BE2C (cell line): Measurements from ENCODE around the gene SH3GLB1.

ENCODE experiments used
- DNase-seq: peaks from one replicate; pipeline ENCODE4 v3.0.0-alpha.2; 2020
- H3K27me3 ChIP-seq: fragments of 250-450 bp; sonication (Bioruptor Pico); 2 replicates; pipeline ENCODE4 v1.5.1; 2020; ENCODE audit warnings: mild to moderate bottlenecking
- H3K36me3 ChIP-seq: fragments of 250-450 bp; sonication (Bioruptor Pico); 2 replicates; pipeline ENCODE4 v1.5.1; 2020; ENCODE audit warnings: mild to moderate bottlenecking
- H3K4me1 ChIP-seq: fragments of 250-450 bp; sonication (Bioruptor Pico); 2 replicates; pipeline ENCODE4 v1.5.1; 2020
- H3K4me3 ChIP-seq: 2 replicates; pipeline ENCODE4 v1.5.1; 2011; ENCODE audit warnings: low read depth, low read length
- H3K9me3 ChIP-seq: fragments of 250-450 bp; sonication (Bioruptor Pico); 2 replicates; pipeline ENCODE4 v1.5.1; 2020
- CTCF ChIP-seq: IDR thresholded peaks from 2 replicates; pipeline ENCODE4 v1.5.1; 2012; ENCODE audit warnings: mild to moderate bottlenecking, low read depth, low read length

SH3GLB1 gene

GRCh38 chr1:86754265-86754974 is 50.0 kb downstream of the SH3GLB1 start:
- TF ChIP-seq CTCF, result no peak
- H3K4me1 ChIP-seq, result no peaks in the 10 kb centered on the region
- H3K9me3 ChIP-seq, result no peaks in the 10 kb centered on the region
- no peaks in the 10 kb centered on the region for H3K36me3 ChIP-seq
- no peak overlapping the region for H3K4me3 ChIP-seq
- no peaks in the 10 kb centered on the region for H3K27me3 ChIP-seq
- no peak for DNase-seq

DNA sequence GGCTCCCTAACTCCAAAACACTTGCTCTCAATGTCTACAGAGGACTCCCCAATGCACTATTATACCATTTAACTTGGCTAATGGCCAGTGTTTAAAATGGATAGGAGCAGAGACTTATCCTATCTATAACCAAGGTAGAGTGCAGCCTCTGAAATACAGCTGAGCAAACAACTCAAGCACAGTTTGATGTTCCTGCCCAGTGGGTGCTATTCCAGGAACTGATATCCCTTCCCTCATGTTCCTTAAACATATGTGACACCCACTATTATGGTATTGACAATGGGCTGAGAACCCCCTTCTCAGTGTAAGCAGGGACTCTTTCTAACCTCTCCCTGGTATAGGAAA is 51.7 kb downstream of the SH3GLB1 start:
- TF ChIP-seq CTCF, result no peak
- Histone ChIP-seq H3K36me3 (no peaks in the 10 kb centered on the region), H3K27me3 (no peaks in the 10 kb centered on the region), H3K4me1 (no peaks in the 10 kb centered on the region), H3K4me3 (no peak overlapping the region), H3K9me3 (no peaks in the 10 kb centered on the region)
- DNase-seq, result no peak

DNA sequence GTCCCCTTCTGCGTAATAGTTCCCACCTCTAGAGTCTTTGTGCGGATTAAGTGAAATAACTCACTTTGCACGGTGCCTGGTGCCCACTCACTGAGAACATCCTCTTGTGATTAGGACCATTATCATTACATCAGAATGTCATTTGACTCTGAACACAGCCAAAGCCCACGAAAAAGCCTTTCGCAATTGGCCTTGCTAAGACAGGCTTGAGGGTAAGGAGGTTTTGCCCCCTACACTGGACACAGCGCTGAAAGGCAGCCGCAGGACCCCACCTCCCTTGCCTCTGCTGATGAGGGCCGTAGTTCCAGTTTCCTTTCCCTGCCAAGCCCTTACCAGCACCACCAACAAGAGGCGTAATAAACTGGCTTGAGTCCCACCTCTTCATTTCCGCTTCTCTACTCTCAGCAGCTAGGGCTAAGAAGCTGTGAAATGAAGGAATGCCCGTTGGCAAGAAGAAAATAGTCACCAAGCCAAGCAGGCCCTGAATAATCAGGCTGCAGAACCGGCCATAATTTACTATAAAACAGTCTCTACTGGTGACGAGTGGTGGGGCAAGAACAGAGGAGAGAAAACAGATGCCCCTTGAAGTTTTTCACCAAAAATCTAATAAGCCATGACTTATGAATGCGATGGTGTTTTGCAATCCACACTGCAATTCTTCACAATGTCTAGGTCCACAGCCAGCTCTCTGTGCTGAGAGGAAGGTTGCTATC is 53.1 kb downstream of the SH3GLB1 start:
- no peak for DNase-seq
- no peak overlapping the region for H3K4me3 ChIP-seq

GRCh38 chr1:86758570-86758969 is 54.2 kb downstream of the SH3GLB1 start:
- no peaks in the 10 kb centered on the region for H3K36me3 ChIP-seq
- no peak overlapping the region for H3K4me3 ChIP-seq
- TF ChIP-seq CTCF, result no peak
- no peaks in the 10 kb centered on the region for H3K9me3 ChIP-seq
- DNase-seq, result no peak
- no peaks in the 10 kb centered on the region for H3K27me3 ChIP-seq
- no peaks in the 10 kb centered on the region for H3K4me1 ChIP-seq

More for the DNA sequence above, 53.1 kb downstream of the SH3GLB1 start:
- no peaks in the 10 kb centered on the region for H3K36me3 ChIP-seq
- no peak for TF ChIP-seq CTCF
- H3K4me1 ChIP-seq, result no peaks in the 10 kb centered on the region
- H3K9me3 ChIP-seq, result no peaks in the 10 kb centered on the region
- no peaks in the 10 kb centered on the region for H3K27me3 ChIP-seq

- Histone ChIP-seq H3K4me1 (peaks cover 2% of the 10 kb centered on the region; the same call in 1 of the 2 replicates), H3K36me3 (no peaks in the 10 kb centered on the region), H3K4me3 (no peak overlapping the region), H3K9me3 (no peaks in the 10 kb centered on the region), H3K27me3 (no peaks in the 10 kb centered on the region)
- DNase-seq, result no peak
- TF ChIP-seq CTCF, result no peak
Observed at GRCh38 chr1:86760199-86760598, 55.8 kb downstream of the SH3GLB1 start.

DNA sequence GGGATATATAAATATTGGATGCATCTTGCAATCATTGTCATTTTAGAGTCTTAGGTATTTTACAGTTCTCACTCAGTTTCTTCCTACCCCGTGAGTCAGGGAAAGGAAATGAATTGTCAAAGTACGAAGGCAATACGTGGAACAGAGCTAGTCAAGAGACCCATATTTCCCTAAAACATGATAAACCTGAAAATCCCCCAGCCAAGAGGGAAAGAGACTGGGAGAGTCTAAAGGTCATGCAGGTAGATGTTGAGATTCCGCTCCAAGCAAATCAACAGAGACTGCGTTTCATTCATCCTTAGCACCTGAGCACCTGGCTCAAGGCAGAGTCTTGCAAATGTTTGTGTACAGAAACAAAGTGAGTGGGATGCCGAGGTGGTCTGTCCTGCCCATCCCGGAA is 58.0 kb downstream of the SH3GLB1 start:
- no peak for DNase-seq
- no peaks in the 10 kb centered on the region for H3K27me3 ChIP-seq
- H3K9me3 ChIP-seq, result no peaks in the 10 kb centered on the region
- no peak for TF ChIP-seq CTCF
- no peaks in the 10 kb centered on the region for H3K36me3 ChIP-seq
- H3K4me1 ChIP-seq, result peaks cover 2% of the 10 kb centered on the region; the same call in 1 of the 2 replicates
- H3K4me3 ChIP-seq, result no peak overlapping the region
